HFFc6 (cell line): ENCODE measurements around the gene TSNAXIP1. TPM values are rescaled to one million over a fixed set of nuclear protein-coding genes. Genes with fewer than 3 reads are reported as not detected.
A peak's percentile ranks its signal among the peaks of the same experiment; 100 is the strongest.

Experiments used
- DNase-seq: peaks from one replicate; pipeline ENCODE4 v3.0.0-alpha.2; 2018
- H3K27ac Mint-ChIP-seq: 2 replicates; pipeline ENCODE4 v1.8.0; 2020; ENCODE audit warnings: mild to moderate bottlenecking, mixed read lengths
- H3K27me3 Mint-ChIP-seq: 2 replicates; pipeline ENCODE4 v1.8.0; 2021; ENCODE audit warnings: mild to moderate bottlenecking, moderate library complexity, mixed read lengths; ENCODE audit not compliant: insufficient read depth
- H3K36me3 Mint-ChIP-seq: 2 replicates; pipeline ENCODE4 v1.8.0; 2021; ENCODE audit warnings: low read depth, mixed read lengths
- H3K4me1 Mint-ChIP-seq: 2 replicates; pipeline ENCODE4 v1.8.0; 2020; ENCODE audit warnings: low read depth, mixed read lengths
- H3K4me3 Mint-ChIP-seq: 2 replicates; pipeline ENCODE4 v1.8.0; 2020; ENCODE audit warnings: mild to moderate bottlenecking, moderate library complexity, mixed read lengths
- H3K9me3 Mint-ChIP-seq: 2 replicates; pipeline ENCODE4 v1.8.0; 2020; ENCODE audit warnings: mild to moderate bottlenecking, mixed read lengths
- CTCF ChIP-seq: fragments of 200-600 bp; sonication (generic); IDR thresholded peaks from 2 replicates; pipeline ENCODE4 v1.5.0; 2021; ENCODE audit warnings: antibody characterized with exemption, mild to moderate bottlenecking
- total RNA-seq, 6 experiments: library from RNA; stranded (reverse); fragmentation: NEBNext Ultra II Directional; extraction: Animal tissue kit (Norgen Biotek cat#: 25700); gene quantifications; 2 replicates in 1 of 6; 3 replicates in 5 of 6; pipeline ENCODE4 v1.2.3, GENCODE V29; 2021

TSNAXIP1 gene
- total RNA-seq, 6 experiments from 2014 or later, result 0.23 to 1.3 (median 0.79) TPM

DNA sequence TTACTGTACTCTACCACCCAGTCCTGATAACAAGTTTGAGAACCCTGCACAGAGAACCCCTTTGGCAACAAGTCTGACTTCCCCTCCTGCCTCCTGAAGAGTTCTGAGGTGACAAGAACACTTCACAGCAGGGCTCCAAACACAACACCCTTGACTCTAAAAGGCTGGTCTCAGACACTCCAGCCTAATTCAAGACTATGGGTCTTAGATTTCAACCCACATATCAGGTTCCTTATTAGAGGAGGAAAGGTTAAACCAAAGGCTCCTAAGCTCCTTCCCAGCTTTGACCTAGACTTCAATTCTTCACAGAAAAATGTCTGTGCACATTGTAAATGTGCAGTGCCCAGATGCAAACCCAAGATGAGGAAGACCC lies 23.4 kb upstream of the TSNAXIP1 start:
- Mint-ChIP-seq H3K4me1 (no peaks in the 10 kb centered on the region; the same call in 1 of the 2 replicates), H3K4me3 (no peak overlapping the region), H3K27me3 (peaks cover under 1% of the 10 kb centered on the region), H3K9me3 (no peaks in the 10 kb centered on the region), H3K27ac (no peak overlapping the region), H3K36me3 (peaks cover 5% of the 10 kb centered on the region; the same call in 1 of the 2 replicates)
- DNase-seq, result no peak
- TF ChIP-seq CTCF, result no peak

DNA sequence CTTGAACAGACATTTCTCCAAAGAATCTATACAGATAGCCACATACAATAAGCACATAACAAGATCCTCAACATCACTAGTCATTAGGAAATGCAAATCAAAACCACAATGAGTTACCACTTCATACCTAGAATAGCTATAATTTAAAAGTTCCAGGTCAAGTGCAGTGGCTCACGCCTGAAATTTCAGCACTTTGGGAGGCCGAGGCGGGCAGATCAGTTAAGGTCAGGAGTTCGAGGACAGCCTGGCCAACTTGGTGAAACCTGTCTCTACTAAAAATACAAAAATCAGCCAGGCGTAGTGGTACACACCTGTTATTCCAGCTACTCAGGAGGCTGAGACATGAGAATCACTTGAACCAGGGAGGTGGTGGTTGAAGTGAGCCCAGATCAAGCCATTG lies 20.2 kb upstream of the TSNAXIP1 start:
- no peaks in the 10 kb centered on the region; the same call in 1 of the 2 replicates for H3K27me3 Mint-ChIP-seq
- H3K4me1 Mint-ChIP-seq, result no peaks in the 10 kb centered on the region
- no peak overlapping the region for H3K27ac Mint-ChIP-seq
- no peak for DNase-seq
- H3K4me3 Mint-ChIP-seq, result no peak overlapping the region
- TF ChIP-seq CTCF, result no peak
- H3K9me3 Mint-ChIP-seq, result no peaks in the 10 kb centered on the region
- peaks cover 5% of the 10 kb centered on the region; the same call in 1 of the 2 replicates for H3K36me3 Mint-ChIP-seq

DNA sequence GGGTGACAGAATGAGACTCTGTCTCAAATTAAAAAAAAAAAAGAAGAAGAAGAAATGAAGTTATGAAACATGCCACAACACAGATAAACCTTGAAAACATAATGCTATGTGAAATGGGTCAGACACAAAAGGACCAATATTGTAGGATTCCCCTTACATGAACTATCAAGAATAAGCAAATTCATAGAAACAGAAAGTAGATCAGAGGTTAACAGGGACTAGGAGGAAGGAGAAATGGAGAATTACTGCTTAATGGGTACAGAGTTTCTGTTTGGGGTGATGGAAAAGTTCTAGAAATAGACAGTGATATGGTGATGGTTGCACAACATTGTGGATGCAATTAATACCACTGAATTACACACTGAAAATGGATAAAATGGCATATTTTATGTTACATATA lies 16.6 kb upstream of the TSNAXIP1 start:
- H3K36me3 Mint-ChIP-seq, result no peaks in the 10 kb centered on the region
- H3K4me3 Mint-ChIP-seq, result no peak overlapping the region
- H3K4me1 Mint-ChIP-seq, result no peaks in the 10 kb centered on the region
- DNase-seq, result no peak
- no peaks in the 10 kb centered on the region; the same call in 1 of the 2 replicates for H3K27me3 Mint-ChIP-seq
- no peak for TF ChIP-seq CTCF
- no peaks in the 10 kb centered on the region for H3K9me3 Mint-ChIP-seq
- H3K27ac Mint-ChIP-seq, result no peak overlapping the region

DNA sequence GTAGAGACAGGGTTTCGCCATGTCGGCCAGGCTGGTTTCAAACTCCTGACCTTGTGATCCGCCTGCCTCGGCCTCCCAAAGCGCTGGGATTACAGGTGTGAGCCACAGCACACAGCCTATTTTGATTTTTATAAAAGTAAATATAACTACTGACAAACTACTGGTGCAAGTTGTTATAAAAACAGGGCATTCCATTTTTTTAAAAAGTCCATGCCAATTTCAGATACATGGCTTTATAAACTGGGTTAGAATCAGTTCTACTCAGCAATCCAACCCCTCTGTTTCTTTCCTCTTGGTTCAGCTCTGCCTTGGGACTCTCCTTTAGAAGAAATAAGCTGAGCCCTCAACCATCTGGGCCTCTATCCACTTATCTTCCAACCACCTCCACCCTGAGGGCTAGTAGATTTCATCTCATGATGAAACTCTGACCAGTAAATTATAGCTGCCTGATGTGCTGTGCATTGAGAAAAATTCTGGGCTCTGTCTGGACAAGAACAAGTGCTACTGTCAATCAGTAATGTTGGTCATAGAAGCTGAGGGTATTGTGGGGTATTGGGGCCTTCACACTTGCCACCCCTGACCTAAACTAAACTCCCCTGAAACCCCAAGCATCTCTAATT lies 10.5 kb upstream of the TSNAXIP1 start:
- Mint-ChIP-seq H3K27me3 (no peaks in the 10 kb centered on the region; the same call in 1 of the 2 replicates), H3K27ac (no peak overlapping the region), H3K4me3 (no peak overlapping the region), H3K9me3 (no peaks in the 10 kb centered on the region), H3K36me3 (peaks cover 6% of the 10 kb centered on the region; the same call in 1 of the 2 replicates), H3K4me1 (peaks cover 10% of the 10 kb centered on the region)
- TF ChIP-seq CTCF, result no peak
- no peak for DNase-seq

GRCh38 chr16:67800338-67800926 lies 6.3 kb upstream of the TSNAXIP1 start:
- Mint-ChIP-seq H3K27ac (peak overlapping the region; percentile 40), H3K4me3 (no peak overlapping the region), H3K4me1 (peaks cover 20% of the 10 kb centered on the region), H3K9me3 (no peaks in the 10 kb centered on the region), H3K36me3 (peaks cover 15% of the 10 kb centered on the region), H3K27me3 (no peaks in the 10 kb centered on the region; the same call in 1 of the 2 replicates)
- TF ChIP-seq CTCF, result no peak
- no peak for DNase-seq
